Measurements from ENCODE around the gene PSMD12. TPM values are rescaled to one million over a fixed set of nuclear protein-coding genes. Genes with fewer than 3 reads are reported as not detected.
"Not testable (repeated sequence)": the region's sequence is repeated elsewhere in the genome, so short reads cannot be mapped to it uniquely, and the experiment has no call there.

The PSMD12 gene
- polyA plus RNA-seq, 1 donor from 2014 or later, result 24.1 TPM

DNA sequence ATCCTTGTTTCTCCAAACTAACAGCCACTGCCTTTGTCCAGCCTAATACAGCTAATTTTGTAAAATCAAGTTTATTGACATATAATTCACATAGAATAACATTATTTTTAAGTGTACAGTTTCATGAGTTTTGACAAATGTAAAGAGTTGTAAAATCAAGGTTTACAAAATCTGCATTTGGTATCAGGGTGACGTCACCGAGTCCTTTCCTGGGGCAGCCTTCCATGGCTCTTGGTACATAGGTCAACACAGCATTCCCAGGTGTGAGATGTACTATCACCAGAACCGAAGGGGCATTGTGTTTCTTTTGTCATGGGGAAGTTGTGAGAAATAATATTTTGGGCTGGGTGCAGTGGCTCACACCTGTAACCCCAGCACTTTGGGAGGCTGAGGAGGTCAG lies 42.9 kb downstream of the PSMD12 start:
- no peak overlapping the region for H3K27ac ChIP-seq (ENCODE audit: low read length)
- H4K20me1 ChIP-seq (ENCODE audit: insufficient read depth), result no peaks in the 10 kb centered on the region
- no peaks in the 10 kb centered on the region for H3K79me2 ChIP-seq (replicated peaks; ENCODE audit: insufficient read depth, low read length)
- H3K9me2 ChIP-seq (ENCODE audit: insufficient read depth, low read length), result no peaks in the 10 kb centered on the region
- H3K27me3 ChIP-seq (ENCODE audit: insufficient read depth, low read depth, low read length), result no peaks in the 10 kb centered on the region
- H2AFZ ChIP-seq (ENCODE audit: low read depth, low read length), result no peak overlapping the region
- TF ChIP-seq RAD21 (conservative IDR thresholded peaks at IDR 0.05) (no peak), SMC3 (conservative IDR thresholded peaks at IDR 0.05; ENCODE audit: poor library complexity) (no peak), POLR2AphosphoS5 (IDR thresholded peaks at IDR 0.05) (no peak), TAF1 (IDR thresholded peaks at IDR 0.05; ENCODE audit: low read depth) (no peak), EZH2 (IDR thresholded peaks at IDR 0.05; ENCODE audit: borderline replicate concordance, insufficient read depth, low read length, poor library complexity, severe bottlenecking) (no peak), EP300 (conservative IDR thresholded peaks at IDR 0.05; ENCODE audit: poor library complexity, severe bottlenecking) (no peak), MXI1 (conservative IDR thresholded peaks at IDR 0.05; ENCODE audit: poor library complexity, severe bottlenecking) (no peak)
- TF ChIP-seq, protein P1, sequence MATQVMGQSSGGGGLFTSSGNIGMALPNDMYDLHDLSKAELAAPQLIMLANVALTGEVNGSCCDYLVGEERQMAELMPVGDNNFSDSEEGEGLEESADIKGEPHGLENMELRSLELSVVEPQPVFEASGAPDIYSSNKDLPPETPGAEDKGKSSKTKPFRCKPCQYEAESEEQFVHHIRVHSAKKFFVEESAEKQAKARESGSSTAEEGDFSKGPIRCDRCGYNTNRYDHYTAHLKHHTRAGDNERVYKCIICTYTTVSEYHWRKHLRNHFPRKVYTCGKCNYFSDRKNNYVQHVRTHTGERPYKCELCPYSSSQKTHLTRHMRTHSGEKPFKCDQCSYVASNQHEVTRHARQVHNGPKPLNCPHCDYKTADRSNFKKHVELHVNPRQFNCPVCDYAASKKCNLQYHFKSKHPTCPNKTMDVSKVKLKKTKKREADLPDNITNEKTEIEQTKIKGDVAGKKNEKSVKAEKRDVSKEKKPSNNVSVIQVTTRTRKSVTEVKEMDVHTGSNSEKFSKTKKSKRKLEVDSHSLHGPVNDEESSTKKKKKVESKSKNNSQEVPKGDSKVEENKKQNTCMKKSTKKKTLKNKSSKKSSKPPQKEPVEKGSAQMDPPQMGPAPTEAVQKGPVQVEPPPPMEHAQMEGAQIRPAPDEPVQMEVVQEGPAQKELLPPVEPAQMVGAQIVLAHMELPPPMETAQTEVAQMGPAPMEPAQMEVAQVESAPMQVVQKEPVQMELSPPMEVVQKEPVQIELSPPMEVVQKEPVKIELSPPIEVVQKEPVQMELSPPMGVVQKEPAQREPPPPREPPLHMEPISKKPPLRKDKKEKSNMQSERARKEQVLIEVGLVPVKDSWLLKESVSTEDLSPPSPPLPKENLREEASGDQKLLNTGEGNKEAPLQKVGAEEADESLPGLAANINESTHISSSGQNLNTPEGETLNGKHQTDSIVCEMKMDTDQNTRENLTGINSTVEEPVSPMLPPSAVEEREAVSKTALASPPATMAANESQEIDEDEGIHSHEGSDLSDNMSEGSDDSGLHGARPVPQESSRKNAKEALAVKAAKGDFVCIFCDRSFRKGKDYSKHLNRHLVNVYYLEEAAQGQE (IDR thresholded peaks at IDR 0.05; ENCODE audit: borderline replicate concordance), result no peak
- TF ChIP-seq, protein P2, sequence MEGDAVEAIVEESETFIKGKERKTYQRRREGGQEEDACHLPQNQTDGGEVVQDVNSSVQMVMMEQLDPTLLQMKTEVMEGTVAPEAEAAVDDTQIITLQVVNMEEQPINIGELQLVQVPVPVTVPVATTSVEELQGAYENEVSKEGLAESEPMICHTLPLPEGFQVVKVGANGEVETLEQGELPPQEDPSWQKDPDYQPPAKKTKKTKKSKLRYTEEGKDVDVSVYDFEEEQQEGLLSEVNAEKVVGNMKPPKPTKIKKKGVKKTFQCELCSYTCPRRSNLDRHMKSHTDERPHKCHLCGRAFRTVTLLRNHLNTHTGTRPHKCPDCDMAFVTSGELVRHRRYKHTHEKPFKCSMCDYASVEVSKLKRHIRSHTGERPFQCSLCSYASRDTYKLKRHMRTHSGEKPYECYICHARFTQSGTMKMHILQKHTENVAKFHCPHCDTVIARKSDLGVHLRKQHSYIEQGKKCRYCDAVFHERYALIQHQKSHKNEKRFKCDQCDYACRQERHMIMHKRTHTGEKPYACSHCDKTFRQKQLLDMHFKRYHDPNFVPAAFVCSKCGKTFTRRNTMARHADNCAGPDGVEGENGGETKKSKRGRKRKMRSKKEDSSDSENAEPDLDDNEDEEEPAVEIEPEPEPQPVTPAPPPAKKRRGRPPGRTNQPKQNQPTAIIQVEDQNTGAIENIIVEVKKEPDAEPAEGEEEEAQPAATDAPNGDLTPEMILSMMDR (IDR thresholded peaks at IDR 0.05; ENCODE audit: poor library complexity, severe bottlenecking), result no peak
- no peaks in the 10 kb centered on the region for H3F3A ChIP-seq (ENCODE audit: insufficient read depth, low read length, poor library complexity, severe bottlenecking)
- no peak overlapping the region for H3K9ac ChIP-seq (ENCODE audit: low read length)
- H3K36me3 ChIP-seq (ENCODE audit: insufficient read depth, low read length), result no peaks in the 10 kb centered on the region
- no peak overlapping the region for H3K4me2 ChIP-seq (ENCODE audit: low read length)
- no peak overlapping the region for H3K4me3 ChIP-seq (ENCODE audit: low read length)
- H3K9me3 ChIP-seq (ENCODE audit: low read length), result no peaks in the 10 kb centered on the region

DNA sequence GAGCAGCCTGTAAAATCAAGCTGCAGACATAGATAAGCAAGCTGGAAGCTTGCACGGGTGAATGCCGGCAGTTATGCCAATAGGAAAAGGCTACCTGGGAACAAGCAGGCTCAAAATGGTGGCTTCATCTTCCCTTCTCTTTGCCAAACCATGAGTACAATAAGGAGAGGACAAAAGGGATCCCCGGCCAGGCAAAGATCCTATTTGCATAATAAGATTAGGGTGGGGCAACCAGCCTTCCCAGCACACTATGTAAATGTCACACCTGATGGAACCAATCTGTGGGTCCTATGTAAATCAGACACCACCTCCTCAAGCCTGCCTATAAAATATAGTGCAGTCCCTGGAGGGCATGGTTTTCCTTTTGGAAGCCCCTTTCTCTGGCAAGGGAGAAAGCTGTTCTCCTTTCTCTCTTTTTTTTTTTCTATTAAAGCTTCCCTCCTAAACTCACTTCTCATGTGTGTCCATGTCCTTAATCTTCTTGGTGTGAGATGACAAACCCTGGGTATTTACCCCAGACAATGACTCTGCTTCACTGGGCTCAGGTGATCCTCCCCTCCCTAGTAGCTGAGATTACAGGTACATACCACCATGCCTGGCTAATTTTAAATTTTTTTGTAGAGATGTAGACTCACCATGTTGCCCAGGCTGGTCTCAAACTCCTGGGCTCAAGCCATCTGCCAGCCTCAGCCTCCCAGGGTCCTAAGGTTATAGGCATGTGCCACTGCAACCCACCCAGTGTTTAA lies 44.2 kb downstream of the PSMD12 start:
- Histone ChIP-seq H3K9me2 (ENCODE audit: insufficient read depth, low read length) (no peaks in the 10 kb centered on the region), H3K9me3 (ENCODE audit: low read length) (no peaks in the 10 kb centered on the region), H3K9ac (ENCODE audit: low read length) (no peak overlapping the region), H3K27me3 (ENCODE audit: insufficient read depth, low read depth, low read length) (no peaks in the 10 kb centered on the region), H3K4me2 (ENCODE audit: low read length) (no peak overlapping the region), H3K79me2 (replicated peaks; ENCODE audit: insufficient read depth, low read length) (no peaks in the 10 kb centered on the region), H4K20me1 (ENCODE audit: insufficient read depth) (no peaks in the 10 kb centered on the region), H2AFZ (ENCODE audit: low read depth, low read length) (no peak overlapping the region), H3K4me3 (ENCODE audit: low read length) (no peak overlapping the region), H3K36me3 (ENCODE audit: insufficient read depth, low read length) (no peaks in the 10 kb centered on the region), H3F3A (ENCODE audit: insufficient read depth, low read length, poor library complexity, severe bottlenecking) (no peaks in the 10 kb centered on the region), H3K27ac (ENCODE audit: low read length) (no peak overlapping the region)
- TF ChIP-seq POLR2AphosphoS5 (IDR thresholded peaks at IDR 0.05) (no peak), EP300 (conservative IDR thresholded peaks at IDR 0.05; ENCODE audit: poor library complexity, severe bottlenecking) (no peak), MXI1 (conservative IDR thresholded peaks at IDR 0.05; ENCODE audit: poor library complexity, severe bottlenecking) (no peak), RAD21 (conservative IDR thresholded peaks at IDR 0.05) (no peak)
- TF ChIP-seq, protein P1 (IDR thresholded peaks at IDR 0.05; ENCODE audit: borderline replicate concordance), result no peak
- TF ChIP-seq, protein P2 (IDR thresholded peaks at IDR 0.05; ENCODE audit: poor library complexity, severe bottlenecking), result no peak

DNA sequence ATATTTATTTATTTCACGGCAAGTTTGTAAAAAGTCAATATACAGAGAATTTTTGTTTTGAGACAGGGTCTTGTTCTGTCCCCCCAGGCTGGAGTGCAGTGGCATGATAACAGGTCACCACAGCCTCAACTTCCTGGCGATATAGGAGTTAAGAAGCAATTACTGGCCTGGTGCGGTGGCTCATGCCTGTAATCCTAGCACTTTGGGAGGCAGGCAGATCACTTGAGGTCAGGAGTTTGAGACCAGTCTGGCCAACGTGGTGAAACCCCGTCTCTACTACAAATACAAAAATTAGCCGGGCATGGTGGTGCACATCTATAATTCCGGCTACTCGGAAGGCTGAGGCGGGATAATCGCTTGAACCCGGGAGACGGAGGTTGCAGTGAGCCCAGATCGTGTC lies 44.9 kb downstream of the PSMD12 start:
- not testable (repeated sequence) for H3F3A ChIP-seq (ENCODE audit: insufficient read depth, low read length, poor library complexity, severe bottlenecking); H3K36me3 ChIP-seq (ENCODE audit: insufficient read depth, low read length); H3K4me3 ChIP-seq (ENCODE audit: low read length); H3K27me3 ChIP-seq (ENCODE audit: insufficient read depth, low read depth, low read length); H2AFZ ChIP-seq (ENCODE audit: low read depth, low read length); H3K9me2 ChIP-seq (ENCODE audit: insufficient read depth, low read length); H3K4me2 ChIP-seq (ENCODE audit: low read length); H3K79me2 ChIP-seq (replicated peaks; ENCODE audit: insufficient read depth, low read length); H4K20me1 ChIP-seq (ENCODE audit: insufficient read depth); H3K9ac ChIP-seq (ENCODE audit: low read length); H3K27ac ChIP-seq (ENCODE audit: low read length); H3K9me3 ChIP-seq (ENCODE audit: low read length)

Data from neural cell (in vitro differentiated cells).